K562 (cell line): ENCODE results near the gene FCHO1. TPM values are rescaled to one million over a fixed set of nuclear protein-coding genes. Genes with fewer than 3 reads are reported as not detected.

Experiments used
- BCOR ChIP-seq: fragments of 450-650 bp; IDR thresholded peaks from 2 replicates; pipeline ENCODE4 v1.6.1; 2016
- BRF1 ChIP-seq: IDR thresholded peaks from 3 replicates; pipeline ENCODE4 v1.6.1; 2011; ENCODE audit warnings: borderline replicate concordance, mild to moderate bottlenecking; ENCODE audit not compliant: insufficient read length; ENCODE audit errors: extremely low read depth
- C11orf30 ChIP-seq: fragments of 450-650 bp; IDR thresholded peaks from 2 replicates; pipeline ENCODE4 v1.6.1; 2016; ENCODE audit warnings: low read depth, mild to moderate bottlenecking
- CBX3 ChIP-seq, 2 experiments: IDR thresholded peaks; 1 replicate in 1 of 2; 2 replicates in 1 of 2; pipeline ENCODE4 v1.6.1; 2012; ENCODE audit warnings: inconsistent platforms in 2 of 2, low read length in 2 of 2, borderline replicate concordance in 1 of 2, control low read depth in 1 of 2
- COPS2 ChIP-seq: fragments of 450-650 bp; conservative IDR thresholded peaks from 2 replicates; pipeline ENCODE4 v1.6.1; 2016; ENCODE audit warnings: mild to moderate bottlenecking, moderate library complexity
- CREBBP ChIP-seq: IDR thresholded peaks from one replicate; pipeline ENCODE4 v1.6.1; 2012; ENCODE audit warnings: low read depth, mild to moderate bottlenecking, control low read depth, inconsistent platforms, low read length
- DDX20 ChIP-seq: fragments of 450-650 bp; IDR thresholded peaks from 2 replicates; pipeline ENCODE4 v1.6.1; 2016; ENCODE audit warnings: missing genetic modification characterization, low read depth, mild to moderate bottlenecking, missing compliant biosample characterization, moderate library complexity
- FOXK2 ChIP-seq, 2 experiments: fragments of 450-650 bp; IDR thresholded peaks in 1 of 2; conservative IDR thresholded peaks in 1 of 2; 2 replicates each; pipeline ENCODE4 v1.6.1; 2016; ENCODE audit warnings: low read depth in 2 of 2, mild to moderate bottlenecking in 1 of 2
- HDAC6 ChIP-seq: IDR thresholded peaks from 2 replicates; pipeline ENCODE4 v1.6.1; 2012; ENCODE audit warnings: low read depth, mild to moderate bottlenecking, control low read depth, inconsistent platforms, low read length, moderate library complexity
- HINFP ChIP-seq: fragments of 450-650 bp; conservative IDR thresholded peaks from 2 replicates; pipeline ENCODE4 v1.6.1; 2016; ENCODE audit warnings: missing genetic modification characterization, low read depth, mild to moderate bottlenecking, control low read depth, missing compliant biosample characterization
- MXD1 ChIP-seq: fragments of 250-450 bp; sonication (Bioruptor Pico); IDR thresholded peaks from 2 replicates; pipeline ENCODE4 v1.8.0; 2021; ENCODE audit warnings: borderline replicate concordance, mild to moderate bottlenecking, moderate library complexity; ENCODE audit not compliant: poor library complexity, severe bottlenecking
- PCBP1 ChIP-seq: fragments of 200-400 bp; formaldehyde crosslinking; IDR thresholded peaks from 2 replicates; pipeline ENCODE4 v1.6.1; 2018; ENCODE audit warnings: mild to moderate bottlenecking, low read depth, low read length; ENCODE audit not compliant: poor library complexity, severe bottlenecking
- PRPF4 ChIP-seq: fragments of 200-400 bp; formaldehyde crosslinking; IDR thresholded peaks from one replicate; pipeline ENCODE4 v1.6.1; 2017; ENCODE audit warnings: low read length, low read depth, mild to moderate bottlenecking; ENCODE audit not compliant: insufficient read depth, poor library complexity, severe bottlenecking
- PTRF ChIP-seq: fragments of 450-650 bp; IDR thresholded peaks from 2 replicates; pipeline ENCODE4 v1.6.1; 2016; ENCODE audit warnings: mild to moderate bottlenecking, missing genetic modification characterization, missing compliant biosample characterization
- RBM34 ChIP-seq: fragments of 200-400 bp; formaldehyde crosslinking; IDR thresholded peaks from 2 replicates; pipeline ENCODE4 v1.6.1; 2018; ENCODE audit warnings: low read length, borderline replicate concordance; ENCODE audit not compliant: insufficient read depth
- RFX7 ChIP-seq: fragments of 250-450 bp; sonication (Bioruptor Pico); IDR thresholded peaks from 2 replicates; pipeline ENCODE4 v1.5.1; 2021; ENCODE audit warnings: mild to moderate bottlenecking
- XRCC4 ChIP-seq: IDR thresholded peaks from one replicate; pipeline ENCODE4 v1.6.1; 2011; ENCODE audit not compliant: insufficient read depth, insufficient read length; ENCODE audit errors: extremely low read depth
- ZNF140 ChIP-seq: fragments of 250-450 bp; sonication (Bioruptor Pico); IDR thresholded peaks from 2 replicates; pipeline ENCODE4 v1.8.0; 2021; ENCODE audit warnings: moderate library complexity, mild to moderate bottlenecking, inconsistent platforms
- ZNF551 ChIP-seq: fragments of 250-450 bp; sonication (Bioruptor Pico); IDR thresholded peaks from 2 replicates; pipeline ENCODE4 v1.5.0; 2021; ENCODE audit warnings: mild to moderate bottlenecking, moderate library complexity
- ZNF592 ChIP-seq: fragments of 450-650 bp; IDR thresholded peaks from 2 replicates; pipeline ENCODE4 v1.6.1; 2017; ENCODE audit warnings: antibody characterized with exemption, mild to moderate bottlenecking
- ZNF699 ChIP-seq: fragments of 250-450 bp; sonication (Bioruptor Pico); IDR thresholded peaks from 2 replicates; pipeline ENCODE4 v1.8.0; 2021; ENCODE audit warnings: mild to moderate bottlenecking, moderate library complexity; ENCODE audit not compliant: insufficient replicate concordance
- polyA plus RNA-seq, 8 experiments: library from polyadenylated mRNA; depleted of rRNA in 4 of 8; stranded (reverse) in 5 of 8; unstranded in 3 of 8; fragments of >200 nt; fragmentation: Nextera tagmentation in 2 of 8; fragmentation: Illumina TruSeq in 1 of 8; extraction: Ambion mirVana in 2 of 8; extraction: Trizol in 1 of 8; gene quantifications; 2 replicates each; pipeline versions ENCODE4 v1.2.1 to v1.2.3, GENCODE V29; 2011 to 2014; ENCODE audit warnings: inconsistent platforms in 1 of 8, missing spikeins in 1 of 8
- total RNA-seq, 7 experiments: library from RNA; depleted of rRNA in 6 of 7; stranded (reverse); fragments of >200 nt in 6 of 7; fragmentation: Illumina TruSeq in 2 of 7; extraction: Trizol in 2 of 7; gene quantifications; 2 replicates each; pipeline versions ENCODE4 v1.2.1 to v1.2.3, GENCODE V29; 2011 to 2021; ENCODE audit warnings: low replicate concordance in 1 of 7

The FCHO1 gene
- total and polyA plus RNA-seq, 9 of the 15 experiments (the other 6 are each of a cell fraction or from before 2014, with no cell fraction given) = 0.21 to 58.9 (median 18.3) TPM

GRCh38 chr19:17794731-17795494 lies 43.6 kb downstream of the FCHO1 start, which contains the start of gene B3GNT3 (continued):
- TF ChIP-seq PCBP1 (peak; percentile 57), BRF1 (no peak), RBM34 (no peak), BCOR (peak; percentile 99), XRCC4 (no peak), COPS2 (no peak), HINFP (tag) (no peak), CBX3 (IDR thresholded peaks at IDR 0.05; ENCODE audit: borderline replicate concordance in 1 of 2, low read length in 2 of 2) (peak in 1 of 2 experiments; percentile 63; a peak in 1 of 3 replicates), MXD1 (CRISPR knock-in tag) (no peak), ZNF551 (CRISPR knock-in tag) (no peak), RFX7 (CRISPR knock-in tag) (no peak), DDX20 (tag) (no peak), C11orf30 (no peak), ZNF699 (CRISPR knock-in tag) (no peak), PRPF4 (no peak), ZNF592 (no peak), CREBBP (no peak), FOXK2 (conservative IDR thresholded peaks at IDR 0.05 in 1 of 2, IDR thresholded peaks at IDR 0.05 in 1 of 2; ENCODE audit: low read depth in 2 of 2) (no peak), PTRF (tag) (no peak), HDAC6 (no peak), ZNF140 (no peak)
